ENCODE data around the gene RHOT1.

Gene RHOT1

GRCh38 chr17:32206861-32207260, 64.6 kb downstream of the RHOT1 start:
- TF ChIP-seq CTCF (IDR thresholded peaks at IDR 0.05; ENCODE audit: borderline replicate concordance, control extremely low read depth, extremely low read depth, insufficient read depth, missing control alignments), result no peak
- in situ Hi-C loops (cut with MboI; ENCODE audit: low sequenced_read_pairs, unreplicated experiment), result no loop called here
- no peak for DNase-seq (ENCODE audit: low spot score)

- TF ChIP-seq CTCF (IDR thresholded peaks at IDR 0.05; ENCODE audit: borderline replicate concordance, control extremely low read depth, extremely low read depth, insufficient read depth, missing control alignments), result no peak
- in situ Hi-C loops (cut with MboI; ENCODE audit: low sequenced_read_pairs, unreplicated experiment), result no loop called here
- no peak for DNase-seq (ENCODE audit: low spot score)
Observed at GRCh38 chr17:32208436-32208835, 66.1 kb downstream of the RHOT1 start.

GRCh38 chr17:32209608-32210007, 67.3 kb downstream of the RHOT1 start:
- in situ Hi-C loops (cut with MboI; ENCODE audit: low sequenced_read_pairs, unreplicated experiment), result no loop called here
- TF ChIP-seq CTCF (IDR thresholded peaks at IDR 0.05; ENCODE audit: borderline replicate concordance, control extremely low read depth, extremely low read depth, insufficient read depth, missing control alignments), result no peak
- DNase-seq (ENCODE audit: low spot score), result no peak

GRCh38 chr17:32211671-32212070, 69.4 kb downstream of the RHOT1 start:
- no peak for TF ChIP-seq CTCF (IDR thresholded peaks at IDR 0.05; ENCODE audit: borderline replicate concordance, control extremely low read depth, extremely low read depth, insufficient read depth, missing control alignments)
- in situ Hi-C loops (cut with MboI; ENCODE audit: low sequenced_read_pairs, unreplicated experiment), result no loop called here
- no peak for DNase-seq (ENCODE audit: low spot score)

- DNase-seq (ENCODE audit: low spot score), result no peak
- TF ChIP-seq CTCF (IDR thresholded peaks at IDR 0.05; ENCODE audit: borderline replicate concordance, control extremely low read depth, extremely low read depth, insufficient read depth, missing control alignments), result no peak
- in situ Hi-C loops (cut with MboI; ENCODE audit: low sequenced_read_pairs, unreplicated experiment), result no loop called here
Observed at GRCh38 chr17:32215696-32216095, 73.4 kb downstream of the RHOT1 start.

DNA sequence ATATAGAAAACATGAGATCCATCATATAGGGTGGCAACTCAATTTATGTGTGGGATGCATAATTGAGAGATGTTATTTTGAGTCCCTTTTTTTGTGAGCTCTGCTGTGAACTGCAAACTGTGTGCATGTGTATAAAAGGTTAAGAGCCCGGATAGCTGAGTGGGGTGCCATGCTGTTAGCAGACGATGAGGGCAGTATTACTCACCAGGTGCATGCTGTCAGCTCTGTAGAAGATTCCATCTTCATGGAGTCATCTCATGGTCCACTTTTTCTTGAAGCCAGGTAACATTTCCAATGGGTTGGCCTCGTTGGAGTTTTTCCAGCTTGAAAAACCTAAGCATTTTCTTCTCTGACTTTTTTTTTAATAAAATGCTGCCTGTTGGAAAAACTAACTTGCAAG, 80.3 kb downstream of the RHOT1 start:
- in situ Hi-C loops (cut with MboI; ENCODE audit: low sequenced_read_pairs, unreplicated experiment), result no loop called here

More for the DNA sequence above, 80.3 kb downstream of the RHOT1 start:
- no peak for DNase-seq (ENCODE audit: low spot score)
- no peak for TF ChIP-seq CTCF (IDR thresholded peaks at IDR 0.05; ENCODE audit: borderline replicate concordance, control extremely low read depth, extremely low read depth, insufficient read depth, missing control alignments)

Data from GM13976 (cell line).